ENCODE results near the gene ATP5F1B. TPM values are rescaled to one million over a fixed set of nuclear protein-coding genes. Genes with fewer than 3 reads are reported as not detected.

ATP5F1B gene
- total and polyA plus RNA-seq, 2 of the 8 experiments (the other 6 are each of a cell fraction or from before 2014, with no cell fraction given) = 900 to 1,522 TPM

DNA sequence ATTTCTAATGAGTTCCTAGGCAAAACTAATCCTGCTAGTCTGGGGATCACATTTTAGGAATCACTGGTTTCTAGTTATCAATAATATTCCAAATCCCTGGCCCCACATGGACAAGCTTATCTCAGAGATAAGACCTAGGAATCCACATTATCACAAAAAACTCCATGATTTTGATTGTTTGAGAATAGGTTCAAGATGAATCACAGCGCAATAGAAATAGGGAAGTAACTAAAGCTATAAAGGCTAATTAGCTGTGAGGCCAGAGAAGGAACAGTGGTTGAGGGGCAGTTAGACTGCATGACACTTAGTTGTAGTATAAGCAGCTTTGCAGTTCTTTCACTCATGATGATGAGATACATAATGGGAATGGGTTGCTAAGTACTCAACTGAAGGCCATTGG, 13.1 kb upstream of the ATP5F1B start:
- ChIA-PET POLR2A (ENCODE audit: partially characterized antibody) (interaction anchor here (0.7 to 13.1 kb wide), 10 partner anchors 9 to 67 kb away, joined by 3 to 130 read pairs (median 4); partner anchors contain the start of genes ATP5F1B, NACA and PTGES3), CTCF (ENCODE audit: partially characterized antibody) (interaction anchor here (0.6 to 1.4 kb wide), 3 partner anchors 22 to 466 kb away, joined by 3 to 6 read pairs (median 4); no protein-coding TSS in a partner anchor)
- Histone ChIP-seq H4K91ac (replicated peaks; ENCODE audit: insufficient read length, low read length) (no peak overlapping the region), H2BK120ac (replicated peaks; ENCODE audit: low read depth, low read length) (no peak overlapping the region), H3K4me3 (ENCODE audit: extremely low read depth in 1 of 4, insufficient read depth in 2 of 4, low read depth in 3 of 4, low read length in 4 of 4) (no peak overlapping the region), H4K5ac (ENCODE audit: insufficient read length, low read depth, low read length) (no peak overlapping the region), H3K79me2 (ENCODE audit: control insufficient read depth in 1 of 2, insufficient read depth in 2 of 2, low read length in 2 of 2) (no peaks in the 10 kb centered on the region), H3K4me2 (ENCODE audit: insufficient read depth in 1 of 2, low read depth in 2 of 2, low read length in 2 of 2) (no peak overlapping the region), H3K4ac (replicated peaks; ENCODE audit: insufficient read length, low read depth, low read length) (no peak overlapping the region), H3K18ac (ENCODE audit: extremely low read depth, low read length) (no peak overlapping the region), H4K20me1 (replicated peaks in 1 of 2; ENCODE audit: control insufficient read depth in 1 of 2, insufficient read depth in 2 of 2, low read length in 2 of 2) (peaks cover 0 to 2% of the 10 kb centered on the region in 2 experiments), H2AFZ (ENCODE audit: low read length) (no peak overlapping the region), H3K9ac (replicated peaks in 1 of 4; ENCODE audit: extremely low read depth in 1 of 4, low read depth in 3 of 4, low read length in 3 of 4) (no peak overlapping the region), H3K56ac (replicated peaks; ENCODE audit: insufficient read length, low read depth, low read length) (no peak overlapping the region), H2BK20ac (ENCODE audit: low read length) (no peak overlapping the region), H3K9me3 (ENCODE audit: insufficient read depth in 2 of 2, low read depth in 1 of 2, low read length in 1 of 2) (peaks cover 6 to 8% of the 10 kb centered on the region in 2 experiments; a peak in 2 of 4 replicates), H3K23ac (ENCODE audit: insufficient read length) (no peak overlapping the region), H3K4me1 (replicated peaks in 1 of 4; ENCODE audit: control insufficient read depth in 3 of 4, insufficient read depth in 4 of 4, low read length in 3 of 4) (no peaks in the 10 kb centered on the region), H3K79me1 (ENCODE audit: low read depth, low read length) (no peaks in the 10 kb centered on the region), H2BK15ac (ENCODE audit: low read length) (no peak overlapping the region), H3K14ac (ENCODE audit: insufficient read length) (no peak overlapping the region), H2AK5ac (ENCODE audit: low read depth, low read length) (no peak overlapping the region), H3K23me2 (ENCODE audit: low read depth, low read length) (no peaks in the 10 kb centered on the region), H4K8ac (ENCODE audit: extremely low read depth, insufficient read depth, low read length) (no peak overlapping the region), H2BK5ac (ENCODE audit: low read depth, low read length) (no peak overlapping the region), H2BK12ac (ENCODE audit: low read depth, low read length) (no peak overlapping the region), H3K27ac (ENCODE audit: low read depth, low read length) (no peak overlapping the region), H3K27me3 (replicated peaks in 1 of 4; ENCODE audit: control insufficient read depth in 3 of 4, extremely low read depth in 1 of 4, insufficient read depth in 3 of 4, low read length in 3 of 4) (no peaks in the 10 kb centered on the region), H3K36me3 (ENCODE audit: control insufficient read depth in 2 of 4, insufficient read depth in 4 of 4, low read length in 3 of 4) (peaks cover 0 to 3% (median 1%) of the 10 kb centered on the region in 4 experiments; a peak in 3 of 8 replicates)
- TF ChIP-seq, protein P1, sequence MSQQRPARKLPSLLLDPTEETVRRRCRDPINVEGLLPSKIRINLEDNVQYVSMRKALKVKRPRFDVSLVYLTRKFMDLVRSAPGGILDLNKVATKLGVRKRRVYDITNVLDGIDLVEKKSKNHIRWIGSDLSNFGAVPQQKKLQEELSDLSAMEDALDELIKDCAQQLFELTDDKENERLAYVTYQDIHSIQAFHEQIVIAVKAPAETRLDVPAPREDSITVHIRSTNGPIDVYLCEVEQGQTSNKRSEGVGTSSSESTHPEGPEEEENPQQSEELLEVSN (IDR thresholded peaks at IDR 0.05) = no peak
- no peak for TF ChIP-seq ASH2L (IDR thresholded peaks at IDR 0.05; ENCODE audit: low read length)
- no peak for DNase-seq (ENCODE audit: low read depth in 1 of 2, low spot score in 2 of 2)
- WGBS, 2 experiments (ENCODE audit: extremely low coverage in 1 of 2, insufficient coverage in 1 of 2, insufficient read length in 1 of 2, insufficient replicate concordance in 2 of 2, low coverage in 1 of 2, low lambda C conversion rate in 2 of 2, missing lambda C conversion rate in 1 of 2) = 96% methylated on average over 1 of the region's 1 CpG; no CpG with 5 or more reads in 1 of the 2 experiments
- no peak for FAIRE-seq
